WTC11 (cell line): ENCODE measurements around the gene KPNA2.

Source experiments
- TF ChIP-seq, protein P1 (sequence below): fragments of 200-600 bp; IDR thresholded peaks from 2 replicates; pipeline ENCODE4 v1.8.0; 2022; ENCODE audit warnings: antibody characterized with exemption
- TF ChIP-seq, protein P2 (sequence below): sonication (generic); formaldehyde crosslinking; IDR thresholded peaks from 2 replicates; pipeline ENCODE4 v1.8.0; 2022; ENCODE audit warnings: mild to moderate bottlenecking, missing genetic modification reagents

DNA sequence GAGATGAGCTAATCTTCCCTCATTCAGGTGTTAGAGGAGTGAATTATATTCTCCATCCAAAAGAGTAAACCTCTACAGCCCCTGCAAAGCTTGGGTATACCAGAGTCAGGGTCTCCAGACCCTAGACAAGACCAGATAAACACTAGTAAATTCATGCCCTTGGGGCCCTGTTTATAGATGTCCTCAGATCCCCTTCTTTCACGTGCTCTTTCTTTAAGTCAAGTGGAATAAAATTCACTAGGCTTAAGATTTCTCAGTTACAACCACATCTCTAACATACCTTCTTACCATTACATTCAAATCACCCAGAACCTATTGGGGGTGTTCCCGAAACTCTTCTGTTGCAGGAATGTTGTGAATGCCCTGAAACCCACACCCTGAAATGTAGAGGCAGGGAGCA, 37.1 kb upstream of the KPNA2 start:
- TF ChIP-seq, protein P1, sequence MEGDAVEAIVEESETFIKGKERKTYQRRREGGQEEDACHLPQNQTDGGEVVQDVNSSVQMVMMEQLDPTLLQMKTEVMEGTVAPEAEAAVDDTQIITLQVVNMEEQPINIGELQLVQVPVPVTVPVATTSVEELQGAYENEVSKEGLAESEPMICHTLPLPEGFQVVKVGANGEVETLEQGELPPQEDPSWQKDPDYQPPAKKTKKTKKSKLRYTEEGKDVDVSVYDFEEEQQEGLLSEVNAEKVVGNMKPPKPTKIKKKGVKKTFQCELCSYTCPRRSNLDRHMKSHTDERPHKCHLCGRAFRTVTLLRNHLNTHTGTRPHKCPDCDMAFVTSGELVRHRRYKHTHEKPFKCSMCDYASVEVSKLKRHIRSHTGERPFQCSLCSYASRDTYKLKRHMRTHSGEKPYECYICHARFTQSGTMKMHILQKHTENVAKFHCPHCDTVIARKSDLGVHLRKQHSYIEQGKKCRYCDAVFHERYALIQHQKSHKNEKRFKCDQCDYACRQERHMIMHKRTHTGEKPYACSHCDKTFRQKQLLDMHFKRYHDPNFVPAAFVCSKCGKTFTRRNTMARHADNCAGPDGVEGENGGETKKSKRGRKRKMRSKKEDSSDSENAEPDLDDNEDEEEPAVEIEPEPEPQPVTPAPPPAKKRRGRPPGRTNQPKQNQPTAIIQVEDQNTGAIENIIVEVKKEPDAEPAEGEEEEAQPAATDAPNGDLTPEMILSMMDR, result no peak
- TF ChIP-seq, protein P2, sequence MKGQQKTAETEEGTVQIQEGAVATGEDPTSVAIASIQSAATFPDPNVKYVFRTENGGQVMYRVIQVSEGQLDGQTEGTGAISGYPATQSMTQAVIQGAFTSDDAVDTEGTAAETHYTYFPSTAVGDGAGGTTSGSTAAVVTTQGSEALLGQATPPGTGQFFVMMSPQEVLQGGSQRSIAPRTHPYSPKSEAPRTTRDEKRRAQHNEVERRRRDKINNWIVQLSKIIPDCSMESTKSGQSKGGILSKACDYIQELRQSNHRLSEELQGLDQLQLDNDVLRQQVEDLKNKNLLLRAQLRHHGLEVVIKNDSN (CRISPR knock-in tag), result no peak
